ENCODE measurements around the gene LMX1B. TPM values are rescaled to one million over a fixed set of nuclear protein-coding genes. Genes with fewer than 3 reads are reported as not detected.

The LMX1B gene
- total RNA-seq, 1 donor from 2014 or later: 0.52 TPM

- H3K4me3 ChIP-seq (ENCODE audit: low read depth, low read length): no peak overlapping the region
- DNase-seq (ENCODE audit: low read depth): no peak
- TF ChIP-seq CTCF (conservative IDR thresholded peaks at IDR 0.05; ENCODE audit: low read depth, low read length): no peak
These were observed 78.5 kb downstream of the LMX1B start for GRCh38 chr9:126692041-126692758.

- no peak overlapping the region for H3K4me3 ChIP-seq (ENCODE audit: low read depth, low read length)
- TF ChIP-seq CTCF (conservative IDR thresholded peaks at IDR 0.05; ENCODE audit: low read depth, low read length): no peak
These were observed 79.2 kb downstream of the LMX1B start for GRCh38 chr9:126692759-126693427.

GRCh38 chr9:126693428-126693944 lies 79.8 kb downstream of the LMX1B start:
- no peak for TF ChIP-seq CTCF (conservative IDR thresholded peaks at IDR 0.05; ENCODE audit: low read depth, low read length)
- no peak for DNase-seq (ENCODE audit: low read depth)
- H3K4me3 ChIP-seq (ENCODE audit: low read depth, low read length): no peak overlapping the region

More at GRCh38 chr9:126692759-126693427, 79.2 kb downstream of the LMX1B start:
- no peak for DNase-seq (ENCODE audit: low read depth)

GRCh38 chr9:126694206-126695081 lies 80.7 kb downstream of the LMX1B start:
- no peak for DNase-seq (ENCODE audit: low read depth)
- H3K4me3 ChIP-seq (ENCODE audit: low read depth, low read length): no peak overlapping the region
- no peak for TF ChIP-seq CTCF (conservative IDR thresholded peaks at IDR 0.05; ENCODE audit: low read depth, low read length)

GRCh38 chr9:126695186-126695585 lies 81.5 kb downstream of the LMX1B start:
- TF ChIP-seq CTCF (conservative IDR thresholded peaks at IDR 0.05; ENCODE audit: low read depth, low read length): no peak
- H3K4me3 ChIP-seq (ENCODE audit: low read depth, low read length): no peak overlapping the region
- no peak for DNase-seq (ENCODE audit: low read depth)

- no peak for TF ChIP-seq CTCF (conservative IDR thresholded peaks at IDR 0.05; ENCODE audit: low read depth, low read length)
- DNase-seq (ENCODE audit: low read depth): no peak
- H3K4me3 ChIP-seq (ENCODE audit: low read depth, low read length): no peak overlapping the region
These were observed 82.1 kb downstream of the LMX1B start for GRCh38 chr9:126695701-126696400.
